ENCODE measurements around the gene ZNF689.

DNA sequence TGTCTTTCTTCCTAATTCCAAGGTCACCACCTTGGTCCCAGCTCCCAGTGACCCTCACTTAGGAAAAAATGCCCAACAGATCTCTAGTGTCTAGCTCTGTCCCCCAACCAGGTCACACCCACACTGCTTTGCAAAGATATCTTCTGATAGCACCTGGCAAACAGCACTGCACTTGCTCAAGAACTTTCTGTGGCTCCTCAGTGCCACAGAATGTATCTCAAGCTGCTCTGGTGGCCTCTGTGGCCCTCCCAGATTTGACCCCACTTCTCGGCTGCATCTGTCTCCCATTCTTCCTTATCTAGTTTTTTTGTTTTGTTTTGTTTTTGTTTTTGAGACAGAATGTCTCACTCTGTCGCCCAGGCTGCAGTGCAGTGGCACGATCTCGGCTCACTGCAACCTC, 43.7 kb downstream of the ZNF689 start:
- TF ChIP-seq, protein P1, sequence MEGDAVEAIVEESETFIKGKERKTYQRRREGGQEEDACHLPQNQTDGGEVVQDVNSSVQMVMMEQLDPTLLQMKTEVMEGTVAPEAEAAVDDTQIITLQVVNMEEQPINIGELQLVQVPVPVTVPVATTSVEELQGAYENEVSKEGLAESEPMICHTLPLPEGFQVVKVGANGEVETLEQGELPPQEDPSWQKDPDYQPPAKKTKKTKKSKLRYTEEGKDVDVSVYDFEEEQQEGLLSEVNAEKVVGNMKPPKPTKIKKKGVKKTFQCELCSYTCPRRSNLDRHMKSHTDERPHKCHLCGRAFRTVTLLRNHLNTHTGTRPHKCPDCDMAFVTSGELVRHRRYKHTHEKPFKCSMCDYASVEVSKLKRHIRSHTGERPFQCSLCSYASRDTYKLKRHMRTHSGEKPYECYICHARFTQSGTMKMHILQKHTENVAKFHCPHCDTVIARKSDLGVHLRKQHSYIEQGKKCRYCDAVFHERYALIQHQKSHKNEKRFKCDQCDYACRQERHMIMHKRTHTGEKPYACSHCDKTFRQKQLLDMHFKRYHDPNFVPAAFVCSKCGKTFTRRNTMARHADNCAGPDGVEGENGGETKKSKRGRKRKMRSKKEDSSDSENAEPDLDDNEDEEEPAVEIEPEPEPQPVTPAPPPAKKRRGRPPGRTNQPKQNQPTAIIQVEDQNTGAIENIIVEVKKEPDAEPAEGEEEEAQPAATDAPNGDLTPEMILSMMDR (conservative IDR thresholded peaks at IDR 0.05; ENCODE audit: low read depth, low read length) = no peak
- TF ChIP-seq RAD21 (IDR thresholded peaks at IDR 0.05; ENCODE audit: low read length) (no peak), POLR2A (IDR thresholded peaks at IDR 0.05; ENCODE audit: low read depth, low read length) (no peak), RFX5 (IDR thresholded peaks at IDR 0.05; ENCODE audit: low read depth, low read length) (no peak)

All from IMR-90 (cell line).